ENCODE data around the gene KCTD21.
"Not testable (repeated sequence)": the region's sequence is repeated elsewhere in the genome, so short reads cannot be mapped to it uniquely, and the experiment has no call there.

Gene KCTD21

GRCh38 chr11:78227921-78228320, 39.5 kb upstream of the KCTD21 start:
- TF ChIP-seq POLR2AphosphoS5 (IDR thresholded peaks at IDR 0.05; ENCODE audit: borderline replicate concordance, low read depth, low read length), result no peak
- no peak for TF ChIP-seq FOXP2 (optimal IDR thresholded peaks at IDR 0.05; ENCODE audit: control extremely low read depth, extremely low read length, insufficient read depth)
- no peak for TF ChIP-seq EZH2 (IDR thresholded peaks at IDR 0.05)
- no peak for DNase-seq (ENCODE audit: low read depth, low spot score)
- Histone ChIP-seq H3K9me3 (ENCODE audit: low read depth, low read length) (no peaks in the 10 kb centered on the region), H3K4me3 (no peak overlapping the region), H3K27ac (no peak overlapping the region), H3K36me3 (ENCODE audit: insufficient read depth, low read length) (no peaks in the 10 kb centered on the region), H3K9ac (ENCODE audit: insufficient read length) (no peak overlapping the region)

- H3K9me3 ChIP-seq (ENCODE audit: low read depth, low read length), result no peaks in the 10 kb centered on the region
- no peak overlapping the region for H3K9ac ChIP-seq (ENCODE audit: insufficient read length)
- TF ChIP-seq FOXP2 (optimal IDR thresholded peaks at IDR 0.05; ENCODE audit: control extremely low read depth, extremely low read length, insufficient read depth), result no peak
- TF ChIP-seq POLR2AphosphoS5 (IDR thresholded peaks at IDR 0.05; ENCODE audit: borderline replicate concordance, low read depth, low read length), result no peak
- no peak for TF ChIP-seq EZH2 (IDR thresholded peaks at IDR 0.05)
- H3K36me3 ChIP-seq (ENCODE audit: insufficient read depth, low read length), result no peaks in the 10 kb centered on the region
- no peak overlapping the region for H3K27ac ChIP-seq
- H3K4me3 ChIP-seq, result no peak overlapping the region
- DNase-seq (ENCODE audit: low read depth, low spot score), result no peak
Measured at GRCh38 chr11:78226684-78227680, 38.6 kb upstream of the KCTD21 start.

- Histone ChIP-seq H3K9ac (ENCODE audit: insufficient read length) (no peak overlapping the region), H3K9me3 (ENCODE audit: low read depth, low read length) (no peaks in the 10 kb centered on the region), H3K4me3 (no peak overlapping the region), H3K27ac (no peak overlapping the region), H3K36me3 (ENCODE audit: insufficient read depth, low read length) (no peaks in the 10 kb centered on the region)
- TF ChIP-seq FOXP2 (optimal IDR thresholded peaks at IDR 0.05; ENCODE audit: control extremely low read depth, extremely low read length, insufficient read depth), result no peak
- TF ChIP-seq EZH2 (IDR thresholded peaks at IDR 0.05), result no peak
- no peak for TF ChIP-seq POLR2AphosphoS5 (IDR thresholded peaks at IDR 0.05; ENCODE audit: borderline replicate concordance, low read depth, low read length)
- no peak for DNase-seq (ENCODE audit: low read depth, low spot score)
Measured at GRCh38 chr11:78224906-78225420, 36.5 kb upstream of the KCTD21 start.

GRCh38 chr11:78224506-78224905, 36.1 kb upstream of the KCTD21 start:
- TF ChIP-seq EZH2 (IDR thresholded peaks at IDR 0.05) (no peak), POLR2AphosphoS5 (IDR thresholded peaks at IDR 0.05; ENCODE audit: borderline replicate concordance, low read depth, low read length) (no peak), FOXP2 (optimal IDR thresholded peaks at IDR 0.05; ENCODE audit: control extremely low read depth, extremely low read length, insufficient read depth) (no peak)
- H3K9me3 ChIP-seq (ENCODE audit: low read depth, low read length), result no peaks in the 10 kb centered on the region
- H3K9ac ChIP-seq (ENCODE audit: insufficient read length), result no peak overlapping the region
- no peaks in the 10 kb centered on the region for H3K36me3 ChIP-seq (ENCODE audit: insufficient read depth, low read length)
- no peak for DNase-seq (ENCODE audit: low read depth, low spot score)
- H3K4me3 ChIP-seq, result no peak overlapping the region
- no peak overlapping the region for H3K27ac ChIP-seq

GRCh38 chr11:78223320-78223954, 35.0 kb upstream of the KCTD21 start:
- no peak overlapping the region for H3K4me3 ChIP-seq
- DNase-seq (ENCODE audit: low read depth, low spot score), result no peak
- H3K9ac ChIP-seq (ENCODE audit: insufficient read length), result no peak overlapping the region
- no peaks in the 10 kb centered on the region for H3K36me3 ChIP-seq (ENCODE audit: insufficient read depth, low read length)
- TF ChIP-seq POLR2AphosphoS5 (IDR thresholded peaks at IDR 0.05; ENCODE audit: borderline replicate concordance, low read depth, low read length) (no peak), EZH2 (IDR thresholded peaks at IDR 0.05) (no peak), FOXP2 (optimal IDR thresholded peaks at IDR 0.05; ENCODE audit: control extremely low read depth, extremely low read length, insufficient read depth) (no peak)
- no peaks in the 10 kb centered on the region for H3K9me3 ChIP-seq (ENCODE audit: low read depth, low read length)
- no peak overlapping the region for H3K27ac ChIP-seq

- H3K9ac ChIP-seq (ENCODE audit: insufficient read length); H3K36me3 ChIP-seq (ENCODE audit: insufficient read depth, low read length); H3K9me3 ChIP-seq (ENCODE audit: low read depth, low read length); H3K4me3 ChIP-seq; H3K27ac ChIP-seq; DNase-seq (ENCODE audit: low read depth, low spot score): not testable (repeated sequence)
Measured at GRCh38 chr11:78222726-78223125, 34.3 kb upstream of the KCTD21 start.

GRCh38 chr11:78221396-78222315, 33.2 kb upstream of the KCTD21 start:
- Histone ChIP-seq H3K4me3 (no peak overlapping the region), H3K36me3 (ENCODE audit: insufficient read depth, low read length) (no peaks in the 10 kb centered on the region), H3K9me3 (ENCODE audit: low read depth, low read length) (no peaks in the 10 kb centered on the region), H3K27ac (no peak overlapping the region), H3K9ac (ENCODE audit: insufficient read length) (no peak overlapping the region)
- TF ChIP-seq POLR2AphosphoS5 (IDR thresholded peaks at IDR 0.05; ENCODE audit: borderline replicate concordance, low read depth, low read length) (no peak), EZH2 (IDR thresholded peaks at IDR 0.05) (no peak), FOXP2 (optimal IDR thresholded peaks at IDR 0.05; ENCODE audit: control extremely low read depth, extremely low read length, insufficient read depth) (no peak)
- DNase-seq (ENCODE audit: low read depth, low spot score), result no peak
